ENCODE results near the gene TFB1M.

GRCh38 chr6:155313602-155314091, 637 bp downstream of the TFB1M start:
- TF ChIP-seq CTCF (IDR thresholded peaks at IDR 0.05; ENCODE audit: extremely low read depth in 1 of 2, insufficient read depth in 1 of 2, low read depth in 1 of 2, low read length in 2 of 2) (no peak), EZH2 (IDR thresholded peaks at IDR 0.05; ENCODE audit: borderline replicate concordance, low read depth, low read length, severe bottlenecking) (no peak)

Measured in endothelial cell of umbilical vein (primary cell).